NOMO-1 (cell line): Measurements from ENCODE around the gene C21orf91.
A peak's percentile ranks its signal among the peaks of the same experiment; 100 is the strongest.
"Not testable (repeated sequence)": the region's sequence is repeated elsewhere in the genome, so short reads cannot be mapped to it uniquely, and the experiment has no call there.

Source experiments
- DNase-seq, 2 experiments: peaks; one replicate each; lab custom pipeline; 2025; ENCODE audit not compliant: unreplicated experiment in 2 of 2; lab: John Stamatoyannopoulos, UW

The C21orf91 gene

GRCh38 chr21:17779980-17780379 lies 39.2 kb downstream of the C21orf91 start:
- DNase-seq: no peak

- DNase-seq: peak in 1 of 2 experiments; percentile 74
These were observed 39.7 kb downstream of the C21orf91 start for GRCh38 chr21:17779496-17779895.

GRCh38 chr21:17777072-17777765 lies 41.9 kb downstream of the C21orf91 start:
- no peak for DNase-seq

DNA sequence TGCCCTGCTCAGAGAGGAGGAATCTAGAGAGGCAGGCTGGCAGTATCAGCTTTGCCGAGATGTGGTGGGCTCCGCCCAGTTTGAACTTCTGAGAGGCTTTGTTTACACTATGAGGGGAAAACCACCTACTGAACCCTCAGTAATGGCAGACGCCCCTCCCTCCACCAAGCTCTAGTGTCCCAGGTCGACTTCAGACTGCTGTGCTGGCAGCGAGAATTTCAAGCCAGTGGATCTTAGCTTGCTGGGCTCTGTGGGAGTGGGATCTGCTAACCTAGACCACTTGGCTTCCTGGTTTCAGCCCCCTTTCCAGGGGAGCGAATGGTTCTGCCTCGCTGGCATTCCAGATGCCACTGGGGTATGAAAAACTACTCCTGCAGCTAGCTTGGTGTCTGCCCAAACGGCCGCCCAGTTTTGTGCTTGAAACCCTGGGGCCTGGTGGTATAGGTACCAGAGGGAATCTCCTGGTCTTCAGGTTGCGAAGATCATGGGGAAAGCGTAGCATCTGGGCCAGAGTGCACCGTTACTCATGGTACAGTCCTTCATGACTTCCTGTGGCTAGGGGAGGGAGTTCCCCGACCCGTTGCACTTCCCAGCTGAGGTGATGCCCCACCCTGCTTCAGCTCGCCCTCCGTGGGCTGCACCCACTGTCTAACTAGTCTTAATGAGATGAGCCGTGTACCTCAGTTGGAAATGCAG lies 43.6 kb downstream of the C21orf91 start:
- DNase-seq: no peak

GRCh38 chr21:17775021-17775420 lies 44.1 kb downstream of the C21orf91 start:
- DNase-seq: not testable (repeated sequence)

DNA sequence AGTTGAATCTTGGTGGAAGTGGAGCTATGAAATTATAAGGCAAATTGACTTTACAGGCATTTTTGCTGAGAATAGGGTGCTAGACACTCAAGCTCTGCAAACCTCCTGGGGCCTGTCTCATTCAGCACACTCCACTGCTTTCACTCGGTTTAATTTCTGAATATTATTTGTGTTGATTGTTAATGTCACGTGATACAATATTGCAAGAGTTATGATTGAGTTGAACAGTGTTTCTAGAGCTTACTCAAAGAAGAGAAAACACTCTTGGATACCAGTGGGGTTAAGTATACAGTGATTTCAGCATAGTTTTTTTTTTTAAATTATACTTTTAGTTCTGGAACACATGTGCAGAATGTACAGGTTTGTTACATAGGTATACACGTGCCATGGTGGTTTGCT lies 49.7 kb downstream of the C21orf91 start:
- no peak for DNase-seq

DNA sequence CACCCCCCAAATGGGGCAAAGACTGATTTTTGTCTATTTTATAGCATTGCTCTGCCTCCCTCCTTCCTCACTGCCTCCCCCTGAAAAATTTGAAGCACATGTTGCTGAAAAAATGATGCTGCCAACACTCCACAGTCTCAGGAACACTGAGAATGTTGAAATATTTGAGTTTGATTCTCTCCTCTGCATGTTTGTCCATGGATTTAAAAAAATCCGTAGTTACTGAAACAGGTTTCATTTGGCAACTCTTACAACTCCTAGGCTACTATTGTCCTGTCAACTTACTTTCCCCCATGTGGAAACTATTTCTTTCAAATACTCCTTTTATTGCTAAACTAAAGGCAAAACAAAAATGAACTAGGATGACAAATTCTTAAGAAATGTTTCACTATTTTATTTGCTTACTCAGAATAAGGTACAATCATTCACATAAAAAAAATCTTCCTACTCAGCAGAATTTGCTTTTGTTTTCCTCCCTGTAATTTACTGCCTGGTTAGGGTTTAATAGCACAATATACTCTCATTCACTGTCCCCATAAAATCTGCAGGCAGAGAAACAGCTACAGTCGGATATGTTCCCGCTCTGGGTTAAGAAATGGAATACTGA lies 50.2 kb downstream of the C21orf91 start:
- no peak for DNase-seq

GRCh38 chr21:17765207-17765606 lies 53.9 kb downstream of the C21orf91 start:
- no peak for DNase-seq

GRCh38 chr21:17763288-17764037 lies 55.7 kb downstream of the C21orf91 start:
- no peak for DNase-seq

DNA sequence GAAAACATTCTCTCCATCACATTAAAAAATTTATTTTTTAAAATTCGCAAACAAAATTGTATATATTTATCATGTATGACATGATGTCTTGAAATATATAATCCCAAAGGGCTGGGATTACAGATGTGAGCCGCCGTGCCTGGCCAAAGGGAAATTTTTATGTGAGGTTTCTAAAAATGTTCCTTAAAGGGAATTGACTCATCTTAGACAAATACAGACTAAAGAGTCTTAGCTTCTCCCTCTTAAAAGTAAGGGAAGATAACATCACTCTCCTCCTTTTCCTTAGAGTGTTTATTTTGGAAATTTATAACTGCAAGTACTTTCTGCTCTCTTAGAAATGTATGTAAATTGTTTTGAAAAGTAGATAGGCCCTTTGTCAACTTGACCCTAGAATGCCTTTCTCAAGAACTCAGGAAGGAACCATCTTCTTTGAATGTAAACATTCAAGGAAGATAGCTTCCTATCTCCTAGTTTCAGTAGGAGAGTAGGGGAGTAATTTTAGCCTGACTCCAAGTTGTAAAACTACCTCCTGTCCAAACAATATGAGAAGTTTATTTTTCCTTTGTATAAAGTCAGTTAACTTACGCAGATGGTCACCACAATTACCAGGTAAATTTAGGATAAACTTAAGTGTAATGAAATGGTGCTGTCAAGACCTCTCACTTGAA lies 59.5 kb downstream of the C21orf91 start:
- DNase-seq: no peak

- DNase-seq: peak in 1 of 2 experiments; percentile 23
These were observed 60.5 kb downstream of the C21orf91 start for GRCh38 chr21:17758683-17759082.

DNA sequence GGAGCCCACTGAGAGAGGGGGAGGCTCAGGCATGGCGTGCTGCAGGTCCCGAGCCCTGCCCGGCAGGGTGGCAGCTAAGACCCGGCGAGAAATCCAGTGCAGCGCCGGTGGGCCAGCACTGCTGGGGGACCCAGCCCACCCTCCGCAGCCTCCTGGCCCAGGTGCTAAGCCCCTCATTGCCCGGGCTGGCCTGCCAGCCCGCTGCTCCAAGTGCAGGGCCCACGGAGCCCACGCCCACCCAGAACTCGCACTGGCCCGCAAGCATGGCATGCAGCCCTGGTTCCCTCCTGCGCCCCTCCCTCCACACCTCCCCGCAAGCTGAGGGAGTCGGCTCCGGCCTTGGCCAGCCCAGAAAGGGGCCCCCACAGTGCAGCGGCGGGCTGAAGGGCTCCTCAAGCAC lies 61.5 kb downstream of the C21orf91 start:
- DNase-seq: no peak

GRCh38 chr21:17753736-17754135 lies 65.4 kb downstream of the C21orf91 start:
- DNase-seq: peak; percentile 3 to 32

DNA sequence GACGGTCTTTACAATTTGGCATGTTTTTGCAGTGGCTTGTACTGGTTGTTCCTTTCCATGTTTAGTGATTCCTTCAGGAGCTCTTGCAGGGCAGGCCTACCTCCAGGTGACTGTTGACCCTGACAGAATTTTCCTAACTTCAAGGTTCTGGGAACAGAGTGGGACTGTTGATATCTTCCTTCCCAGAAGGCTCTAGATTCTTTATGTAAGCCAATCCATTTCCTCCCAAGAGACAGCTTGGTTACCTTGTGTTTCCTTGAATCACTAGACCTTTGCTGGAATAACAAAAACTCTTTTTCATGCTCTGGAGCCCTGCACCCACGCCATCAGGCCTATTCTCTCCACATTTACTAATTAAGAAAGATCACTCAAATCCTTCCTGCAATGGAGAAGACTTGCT lies 67.0 kb downstream of the C21orf91 start:
- DNase-seq: no peak

- no peak for DNase-seq
These were observed 72.2 kb downstream of the C21orf91 start for GRCh38 chr21:17746920-17747319.

GRCh38 chr21:17745086-17745485 lies 74.1 kb downstream of the C21orf91 start:
- DNase-seq: no peak

GRCh38 chr21:17742940-17743592 lies 76.1 kb downstream of the C21orf91 start:
- DNase-seq: no peak

GRCh38 chr21:17742181-17742580 lies 77.0 kb downstream of the C21orf91 start:
- DNase-seq: no peak
